GM23338 (cell line): Measurements from ENCODE around the gene ZNF346. TPM values are rescaled to one million over a fixed set of nuclear protein-coding genes. Genes with fewer than 3 reads are reported as not detected.

Source experiments
- ATAC-seq: fragments of 200-7000 bp; cut with Tn5 transposase; 3 replicates; pipeline ENCODE4 v1.9.1; 2020
- DNase-seq: peaks from one replicate; pipeline ENCODE4 v3.0.0-alpha.2; 2015; ENCODE audit warnings: low spot score
- H2AFZ ChIP-seq: fragments of 200-600 bp; sonication (generic); 2 replicates; pipeline ENCODE4 v1.8.0; 2016; ENCODE audit warnings: antibody characterized with exemption, mild to moderate bottlenecking, moderate library complexity
- H3F3A ChIP-seq: fragments of 200-600 bp; sonication (generic); replicated peaks from 2 replicates; pipeline ENCODE4 v1.8.0; 2017; ENCODE audit warnings: antibody characterized with exemption, mixed run types, low read depth
- H3K27ac ChIP-seq: fragments of 200-600 bp; sonication (generic); 2 replicates; pipeline ENCODE4 v1.6.1; 2016; ENCODE audit warnings: low read depth
- H3K27me3 ChIP-seq: fragments of 200-600 bp; sonication (generic); 2 replicates; pipeline ENCODE4 v1.8.0; 2016; ENCODE audit warnings: mild to moderate bottlenecking, mixed run types, moderate library complexity; ENCODE audit not compliant: insufficient read depth
- H3K36me3 ChIP-seq: fragments of 200-600 bp; sonication (generic); 2 replicates; pipeline ENCODE4 v1.8.0; 2016; ENCODE audit warnings: mild to moderate bottlenecking; ENCODE audit not compliant: insufficient read depth
- H3K4me1 ChIP-seq: fragments of 200-600 bp; sonication (generic); 2 replicates; pipeline ENCODE4 v1.8.0; 2016; ENCODE audit warnings: mild to moderate bottlenecking, moderate library complexity; ENCODE audit not compliant: insufficient read depth
- H3K4me2 ChIP-seq: fragments of 200-600 bp; sonication (generic); 2 replicates; pipeline ENCODE4 v1.7.1; 2017; ENCODE audit warnings: mixed run types
- H3K4me3 ChIP-seq: fragments of 200-600 bp; sonication (generic); 2 replicates; pipeline ENCODE4 v1.6.1; 2016; ENCODE audit warnings: mixed run types
- H3K79me2 ChIP-seq: fragments of 200-600 bp; sonication (generic); replicated peaks from 2 replicates; pipeline ENCODE4 v1.8.0; 2017; ENCODE audit warnings: mild to moderate bottlenecking; ENCODE audit not compliant: insufficient read depth
- H3K9me2 ChIP-seq: fragments of 200-600 bp; sonication (generic); 2 replicates; pipeline ENCODE4 v1.8.0; 2017; ENCODE audit not compliant: insufficient read depth
- H4K20me1 ChIP-seq: fragments of 200-600 bp; sonication (generic); replicated peaks from 2 replicates; pipeline ENCODE4 v1.8.0; 2017; ENCODE audit warnings: mild to moderate bottlenecking; ENCODE audit not compliant: insufficient read depth
- H3K27ac Mint-ChIP-seq: 2 replicates; pipeline ENCODE4 v1.8.0; 2020; ENCODE audit warnings: inconsistent platforms, mild to moderate bottlenecking, moderate library complexity, mixed read lengths
- H3K27me3 Mint-ChIP-seq: 3 replicates; pipeline ENCODE4 v1.8.0; 2022; ENCODE audit warnings: low read depth, mild to moderate bottlenecking, moderate library complexity, mixed read lengths, inconsistent platforms; ENCODE audit not compliant: insufficient read depth, poor library complexity
- H3K36me3 Mint-ChIP-seq: 3 replicates; pipeline ENCODE4 v1.8.0; 2021; ENCODE audit warnings: low read depth, mild to moderate bottlenecking, inconsistent platforms, moderate library complexity, mixed read lengths
- H3K4me1 Mint-ChIP-seq: 3 replicates; pipeline ENCODE4 v1.8.0; 2020; ENCODE audit warnings: mild to moderate bottlenecking, inconsistent platforms, mixed read lengths
- H3K4me3 Mint-ChIP-seq: 3 replicates; pipeline ENCODE4 v1.8.0; 2021; ENCODE audit warnings: moderate library complexity, mild to moderate bottlenecking, inconsistent platforms, mixed read lengths
- H3K9me3 Mint-ChIP-seq: 3 replicates; pipeline ENCODE4 v1.8.0; 2020; ENCODE audit warnings: moderate library complexity, mild to moderate bottlenecking, inconsistent platforms, mixed read lengths
- CREB1 ChIP-seq: fragments of 250-450 bp; sonication (Bioruptor Pico); IDR thresholded peaks from 2 replicates; pipeline ENCODE4 v1.5.0; 2020; ENCODE audit warnings: low read depth, mild to moderate bottlenecking, moderate library complexity
- CTCF ChIP-seq, 2 experiments: fragments of 200-600 bp in 1 of 2; sonication (generic) in 1 of 2; conservative IDR thresholded peaks; 2 replicates each; pipeline versions ENCODE4 v1.5.1 to v1.6.1; 2016 to 2017; ENCODE audit warnings: antibody characterized with exemption in 2 of 2, low read depth in 2 of 2, mild to moderate bottlenecking in 2 of 2, moderate library complexity in 1 of 2
- ETS1 ChIP-seq: IDR thresholded peaks from 2 replicates; pipeline ENCODE4 v1.6.1; 2016; ENCODE audit warnings: antibody characterized with exemption
- EZH2 ChIP-seq: fragments of 200-600 bp; sonication (generic); IDR thresholded peaks from one replicate; pipeline ENCODE4 v1.8.0; 2017; ENCODE audit warnings: antibody characterized with exemption, mild to moderate bottlenecking, low read depth; ENCODE audit not compliant: unreplicated experiment
- JUNB ChIP-seq: IDR thresholded peaks from one replicate; pipeline ENCODE4 v1.6.1; 2016; ENCODE audit warnings: antibody characterized with exemption; ENCODE audit not compliant: unreplicated experiment
- NANOG ChIP-seq: IDR thresholded peaks from 2 replicates; pipeline ENCODE4 v1.6.1; 2016; ENCODE audit warnings: antibody characterized with exemption, borderline replicate concordance
- POLR2AphosphoS5 ChIP-seq: IDR thresholded peaks from 2 replicates; pipeline ENCODE4 v1.6.1; 2016; ENCODE audit warnings: antibody characterized with exemption, low read depth
- REST ChIP-seq: IDR thresholded peaks from one replicate; pipeline ENCODE4 v1.6.1; 2018; ENCODE audit warnings: antibody characterized with exemption; ENCODE audit not compliant: unreplicated experiment
- ZNF114 ChIP-seq: fragments of 250-450 bp; sonication (Bioruptor Pico); IDR thresholded peaks from 2 replicates; pipeline ENCODE4 v1.5.0; 2020; ENCODE audit warnings: mild to moderate bottlenecking, moderate library complexity
- ZNF462 ChIP-seq: fragments of 250-450 bp; sonication (Bioruptor Pico); IDR thresholded peaks from 2 replicates; pipeline ENCODE4 v1.5.0; 2020; ENCODE audit warnings: mild to moderate bottlenecking, moderate library complexity
- polyA plus RNA-seq: library from polyadenylated mRNA; unstranded; fragments of >200 nt; fragmentation: Nextera tagmentation; extraction: Ambion mirVana; gene quantifications from 2 replicates; pipeline ENCODE4 v1.2.1, GENCODE V29; 2016
- total RNA-seq: library from RNA; depleted of rRNA; stranded (reverse); fragments of >200 nt; shearing (Covaris generic); gene quantifications from 2 replicates; pipeline ENCODE4 v1.2.3, GENCODE V29; 2014

Gene ZNF346
- total and polyA plus RNA-seq, 2 experiments from 2014 or later = 11.0 to 27.2 TPM

GRCh38 chr5:177092178-177093081 is 69.9 kb downstream of the ZNF346 start:
- no peak for ATAC-seq
- Histone ChIP-seq H3F3A (0 out of 2 replicates have a peak, but pooled peaks cover 4% of the 10 kb centered on the region), H4K20me1 (peaks cover 8% of the 10 kb centered on the region; the same call in 1 of the 2 replicates), H3K4me3 (no peak overlapping the region), H3K79me2 (peaks cover 20% of the 10 kb centered on the region), H2AFZ (no peak overlapping the region), H3K4me2 (no peak overlapping the region), H3K27me3 (no peaks in the 10 kb centered on the region), H3K4me1 (peaks cover 3% of the 10 kb centered on the region; the same call in 1 of the 2 replicates), H3K9me2 (no peaks in the 10 kb centered on the region), H3K36me3 (peaks cover 5% of the 10 kb centered on the region), H3K27ac (no peak overlapping the region)
- no peak overlapping the region; the same call in 2 of the 3 replicates for H3K4me3 Mint-ChIP-seq
- no peak overlapping the region for H3K27ac Mint-ChIP-seq
- peaks cover 15% of the 10 kb centered on the region for H3K4me1 Mint-ChIP-seq
- no peaks in the 10 kb centered on the region; the same call in 2 of the 3 replicates for H3K9me3 Mint-ChIP-seq
- DNase-seq = no peak
- H3K27me3 Mint-ChIP-seq = peaks cover 12% of the 10 kb centered on the region
- peaks cover 41% of the 10 kb centered on the region for H3K36me3 Mint-ChIP-seq
- TF ChIP-seq EZH2 (no peak), CREB1 (CRISPR knock-in tag) (no peak), POLR2AphosphoS5 (no peak), ZNF462 (CRISPR knock-in tag) (no peak), JUNB (no peak), CTCF (conservative IDR thresholded peaks at IDR 0.05; ENCODE audit: low read depth in 2 of 2) (no peak), NANOG (no peak), ETS1 (no peak), ZNF114 (CRISPR knock-in tag) (no peak), REST (no peak)
